GM23338 (cell line): ENCODE results near the gene SETSIP. TPM values are rescaled to one million over a fixed set of nuclear protein-coding genes. Genes with fewer than 3 reads are reported as not detected.

ENCODE experiments used
- ATAC-seq: fragments of 200-7000 bp; cut with Tn5 transposase; 3 replicates; pipeline ENCODE4 v1.9.1; 2020
- DNase-seq: peaks from one replicate; pipeline ENCODE4 v3.0.0-alpha.2; 2015; ENCODE audit warnings: low spot score
- H2AFZ ChIP-seq: fragments of 200-600 bp; sonication (generic); 2 replicates; pipeline ENCODE4 v1.8.0; 2016; ENCODE audit warnings: antibody characterized with exemption, mild to moderate bottlenecking, moderate library complexity
- H3F3A ChIP-seq: fragments of 200-600 bp; sonication (generic); replicated peaks from 2 replicates; pipeline ENCODE4 v1.8.0; 2017; ENCODE audit warnings: antibody characterized with exemption, mixed run types, low read depth
- H3K27ac ChIP-seq: fragments of 200-600 bp; sonication (generic); 2 replicates; pipeline ENCODE4 v1.6.1; 2016; ENCODE audit warnings: low read depth
- H3K27me3 ChIP-seq: fragments of 200-600 bp; sonication (generic); 2 replicates; pipeline ENCODE4 v1.8.0; 2016; ENCODE audit warnings: mild to moderate bottlenecking, mixed run types, moderate library complexity; ENCODE audit not compliant: insufficient read depth
- H3K36me3 ChIP-seq: fragments of 200-600 bp; sonication (generic); 2 replicates; pipeline ENCODE4 v1.8.0; 2016; ENCODE audit warnings: mild to moderate bottlenecking; ENCODE audit not compliant: insufficient read depth
- H3K4me1 ChIP-seq: fragments of 200-600 bp; sonication (generic); 2 replicates; pipeline ENCODE4 v1.8.0; 2016; ENCODE audit warnings: mild to moderate bottlenecking, moderate library complexity; ENCODE audit not compliant: insufficient read depth
- H3K4me2 ChIP-seq: fragments of 200-600 bp; sonication (generic); 2 replicates; pipeline ENCODE4 v1.7.1; 2017; ENCODE audit warnings: mixed run types
- H3K4me3 ChIP-seq: fragments of 200-600 bp; sonication (generic); 2 replicates; pipeline ENCODE4 v1.6.1; 2016; ENCODE audit warnings: mixed run types
- H3K79me2 ChIP-seq: fragments of 200-600 bp; sonication (generic); replicated peaks from 2 replicates; pipeline ENCODE4 v1.8.0; 2017; ENCODE audit warnings: mild to moderate bottlenecking; ENCODE audit not compliant: insufficient read depth
- H3K9me2 ChIP-seq: fragments of 200-600 bp; sonication (generic); 2 replicates; pipeline ENCODE4 v1.8.0; 2017; ENCODE audit not compliant: insufficient read depth
- H4K20me1 ChIP-seq: fragments of 200-600 bp; sonication (generic); replicated peaks from 2 replicates; pipeline ENCODE4 v1.8.0; 2017; ENCODE audit warnings: mild to moderate bottlenecking; ENCODE audit not compliant: insufficient read depth
- H3K27ac Mint-ChIP-seq: 2 replicates; pipeline ENCODE4 v1.8.0; 2020; ENCODE audit warnings: inconsistent platforms, mild to moderate bottlenecking, moderate library complexity, mixed read lengths
- H3K27me3 Mint-ChIP-seq: 3 replicates; pipeline ENCODE4 v1.8.0; 2022; ENCODE audit warnings: low read depth, mild to moderate bottlenecking, moderate library complexity, mixed read lengths, inconsistent platforms; ENCODE audit not compliant: insufficient read depth, poor library complexity
- H3K36me3 Mint-ChIP-seq: 3 replicates; pipeline ENCODE4 v1.8.0; 2021; ENCODE audit warnings: low read depth, mild to moderate bottlenecking, inconsistent platforms, moderate library complexity, mixed read lengths
- H3K4me1 Mint-ChIP-seq: 3 replicates; pipeline ENCODE4 v1.8.0; 2020; ENCODE audit warnings: mild to moderate bottlenecking, inconsistent platforms, mixed read lengths
- H3K4me3 Mint-ChIP-seq: 3 replicates; pipeline ENCODE4 v1.8.0; 2021; ENCODE audit warnings: moderate library complexity, mild to moderate bottlenecking, inconsistent platforms, mixed read lengths
- H3K9me3 Mint-ChIP-seq: 3 replicates; pipeline ENCODE4 v1.8.0; 2020; ENCODE audit warnings: moderate library complexity, mild to moderate bottlenecking, inconsistent platforms, mixed read lengths
- CREB1 ChIP-seq: fragments of 250-450 bp; sonication (Bioruptor Pico); IDR thresholded peaks from 2 replicates; pipeline ENCODE4 v1.5.0; 2020; ENCODE audit warnings: low read depth, mild to moderate bottlenecking, moderate library complexity
- CTCF ChIP-seq, 2 experiments: fragments of 200-600 bp in 1 of 2; sonication (generic) in 1 of 2; conservative IDR thresholded peaks; 2 replicates each; pipeline versions ENCODE4 v1.5.1 to v1.6.1; 2016 to 2017; ENCODE audit warnings: antibody characterized with exemption in 2 of 2, low read depth in 2 of 2, mild to moderate bottlenecking in 2 of 2, moderate library complexity in 1 of 2
- ETS1 ChIP-seq: IDR thresholded peaks from 2 replicates; pipeline ENCODE4 v1.6.1; 2016; ENCODE audit warnings: antibody characterized with exemption
- EZH2 ChIP-seq: fragments of 200-600 bp; sonication (generic); IDR thresholded peaks from one replicate; pipeline ENCODE4 v1.8.0; 2017; ENCODE audit warnings: antibody characterized with exemption, mild to moderate bottlenecking, low read depth; ENCODE audit not compliant: unreplicated experiment
- EZH2phosphoT487 ChIP-seq: fragments of 200-600 bp; sonication (generic); IDR thresholded peaks from one replicate; pipeline ENCODE4 v1.8.1; 2018; ENCODE audit warnings: antibody characterized with exemption; ENCODE audit not compliant: unreplicated experiment
- JUNB ChIP-seq: IDR thresholded peaks from one replicate; pipeline ENCODE4 v1.6.1; 2016; ENCODE audit warnings: antibody characterized with exemption; ENCODE audit not compliant: unreplicated experiment
- NANOG ChIP-seq: IDR thresholded peaks from 2 replicates; pipeline ENCODE4 v1.6.1; 2016; ENCODE audit warnings: antibody characterized with exemption, borderline replicate concordance
- POLR2AphosphoS5 ChIP-seq: IDR thresholded peaks from 2 replicates; pipeline ENCODE4 v1.6.1; 2016; ENCODE audit warnings: antibody characterized with exemption, low read depth
- REST ChIP-seq: IDR thresholded peaks from one replicate; pipeline ENCODE4 v1.6.1; 2018; ENCODE audit warnings: antibody characterized with exemption; ENCODE audit not compliant: unreplicated experiment
- STAT1 ChIP-seq: IDR thresholded peaks from one replicate; pipeline ENCODE4 v1.6.1; 2016; ENCODE audit warnings: antibody characterized with exemption; ENCODE audit not compliant: unreplicated experiment
- ZNF114 ChIP-seq: fragments of 250-450 bp; sonication (Bioruptor Pico); IDR thresholded peaks from 2 replicates; pipeline ENCODE4 v1.5.0; 2020; ENCODE audit warnings: mild to moderate bottlenecking, moderate library complexity
- ZNF462 ChIP-seq: fragments of 250-450 bp; sonication (Bioruptor Pico); IDR thresholded peaks from 2 replicates; pipeline ENCODE4 v1.5.0; 2020; ENCODE audit warnings: mild to moderate bottlenecking, moderate library complexity
- polyA plus RNA-seq: library from polyadenylated mRNA; unstranded; fragments of >200 nt; fragmentation: Nextera tagmentation; extraction: Ambion mirVana; gene quantifications from 2 replicates; pipeline ENCODE4 v1.2.1, GENCODE V29; 2016
- total RNA-seq: library from RNA; depleted of rRNA; stranded (reverse); fragments of >200 nt; shearing (Covaris generic); gene quantifications from 2 replicates; pipeline ENCODE4 v1.2.3, GENCODE V29; 2014

Gene SETSIP
- total and polyA plus RNA-seq, 2 experiments from 2014 or later, result 0.92 to 0.94 TPM

- TF ChIP-seq ETS1 (no peak), STAT1 (no peak), EZH2phosphoT487 (no peak), ZNF114 (CRISPR knock-in tag) (no peak)
These were observed 12.3 kb upstream of the SETSIP start (continued) for GRCh38 chr1:92087542-92087941.

- Histone ChIP-seq H3K79me2 (0 out of 2 replicates have a peak, but pooled peaks cover 3% of the 10 kb centered on the region), H4K20me1 (no peaks in the 10 kb centered on the region), H3K27me3 (no peaks in the 10 kb centered on the region), H3K4me3 (no peak overlapping the region), H3F3A (no peaks in the 10 kb centered on the region), H3K27ac (no peak overlapping the region), H3K4me2 (no peak overlapping the region), H3K9me2 (no peaks in the 10 kb centered on the region), H3K36me3 (peaks cover 5% of the 10 kb centered on the region; the same call in 1 of the 2 replicates), H3K4me1 (no peaks in the 10 kb centered on the region; the same call in 1 of the 2 replicates), H2AFZ (no peak overlapping the region)
- peaks cover 26% of the 10 kb centered on the region for H3K36me3 Mint-ChIP-seq
- no peaks in the 10 kb centered on the region for H3K27me3 Mint-ChIP-seq
- peaks cover 30% of the 10 kb centered on the region for H3K9me3 Mint-ChIP-seq
- no peak for ATAC-seq
- H3K27ac Mint-ChIP-seq, result no peak overlapping the region
- no peak overlapping the region for H3K4me3 Mint-ChIP-seq
- peak; percentile 30 for DNase-seq
- H3K4me1 Mint-ChIP-seq, result no peaks in the 10 kb centered on the region
- TF ChIP-seq NANOG (no peak), ZNF462 (CRISPR knock-in tag) (no peak), CTCF (conservative IDR thresholded peaks at IDR 0.05; ENCODE audit: low read depth in 2 of 2) (no peak), ETS1 (no peak), REST (no peak), EZH2 (no peak), CREB1 (CRISPR knock-in tag) (no peak), EZH2phosphoT487 (no peak), JUNB (no peak), POLR2AphosphoS5 (no peak)
These were observed 10.5 kb upstream of the SETSIP start for GRCh38 chr1:92085727-92086126.
